NCI-H1694 treated with DMSO at 0.1 percent for 48 hours (cell line): ENCODE data around the gene PRPS1.
"Not testable (repeated sequence)": the region's sequence is repeated elsewhere in the genome, so short reads cannot be mapped to it uniquely, and the experiment has no call there.

Experiments
- DNase-seq: peaks from one replicate; lab custom pipeline; 2025; lab: John Stamatoyannopoulos, UW

Gene PRPS1

DNA sequence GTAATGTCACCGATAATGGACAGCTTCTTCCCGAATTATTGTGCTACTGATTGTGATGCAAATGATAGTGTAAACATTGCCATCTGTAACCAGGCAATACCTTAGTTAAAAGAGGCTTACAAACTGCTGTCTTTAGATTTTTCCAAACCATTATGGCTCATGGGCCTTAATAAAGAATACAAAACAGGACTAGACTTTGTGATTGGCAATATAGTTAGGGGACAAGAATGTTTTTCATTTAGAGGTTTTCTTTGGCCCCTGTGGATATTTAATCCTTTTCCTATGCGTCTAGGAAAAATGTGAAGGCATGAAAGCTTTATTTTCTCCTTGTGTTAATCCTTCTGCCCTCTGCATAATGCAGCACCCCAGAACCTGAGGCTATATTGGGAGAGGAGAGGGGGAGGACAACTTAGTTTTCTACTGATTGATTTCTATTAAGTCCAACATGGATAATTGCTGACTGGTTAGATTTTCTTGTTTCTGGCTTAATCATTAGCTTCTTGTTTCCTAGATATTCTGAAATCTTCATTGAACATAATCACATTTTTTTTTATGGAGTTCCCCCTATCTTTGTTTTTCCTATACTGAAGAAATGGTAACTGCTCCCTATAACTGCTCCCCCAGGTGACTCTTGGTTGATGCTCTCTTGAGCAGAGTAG lies 1.9 kb downstream of the PRPS1 start:
- DNase-seq, result no peak

DNA sequence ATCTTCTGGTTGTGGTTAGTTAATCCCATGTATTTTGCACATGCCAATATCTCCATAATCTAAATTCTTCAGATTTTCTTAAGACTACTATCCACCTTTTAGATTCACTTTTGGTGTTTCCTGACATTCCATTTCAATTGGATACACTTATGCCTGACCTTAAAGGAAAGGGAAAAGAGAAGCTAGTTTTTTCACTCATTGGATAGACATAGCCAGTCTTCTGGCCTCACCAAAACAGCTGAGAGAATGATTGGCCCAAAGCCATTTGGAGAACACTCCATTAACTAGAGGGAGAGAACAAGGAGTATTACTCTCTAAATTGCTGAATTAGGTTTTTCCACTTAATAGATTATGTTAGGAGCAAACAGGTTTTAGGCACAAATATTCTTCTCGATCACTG lies 4.0 kb downstream of the PRPS1 start:
- no peak for DNase-seq

DNA sequence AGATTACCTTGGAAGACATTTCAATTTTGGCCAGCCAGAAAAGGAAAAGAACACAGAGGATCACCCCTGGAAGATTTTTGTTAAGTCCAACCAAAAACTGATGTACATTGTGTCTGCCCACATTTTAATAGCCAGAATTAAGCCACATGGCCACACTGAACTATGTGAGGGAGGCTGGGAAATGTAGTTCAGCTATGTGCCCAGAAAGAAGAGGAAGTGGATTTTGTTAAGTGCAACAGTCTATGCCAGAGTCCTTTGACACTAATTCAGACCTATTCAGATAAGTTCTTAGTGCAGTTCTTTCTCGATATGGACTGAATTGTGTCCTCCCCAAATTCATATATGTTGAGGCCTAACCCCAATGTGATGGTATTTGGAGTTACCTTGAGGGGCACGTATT lies 18.4 kb downstream of the PRPS1 start:
- no peak for DNase-seq

DNA sequence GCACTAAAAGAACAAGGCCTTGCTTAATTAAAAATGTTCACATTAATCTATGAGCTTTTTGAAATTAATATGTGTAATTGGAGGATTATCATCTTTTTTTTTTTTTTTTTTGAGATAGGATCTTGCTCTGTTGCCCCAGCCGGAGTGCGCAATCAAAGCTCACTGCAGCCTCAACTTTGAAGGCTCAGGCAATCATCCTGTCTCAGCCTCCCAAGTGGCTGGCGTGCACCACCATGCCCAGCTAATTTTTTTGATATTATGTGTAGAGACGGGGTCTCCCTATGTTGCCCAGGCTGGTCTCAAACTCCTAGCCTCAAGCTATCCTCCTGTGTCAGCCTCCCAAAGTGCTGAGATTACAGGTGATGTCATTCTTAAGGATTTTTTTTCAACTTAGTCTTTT lies 20.0 kb downstream of the PRPS1 start:
- DNase-seq, result no peak

DNA sequence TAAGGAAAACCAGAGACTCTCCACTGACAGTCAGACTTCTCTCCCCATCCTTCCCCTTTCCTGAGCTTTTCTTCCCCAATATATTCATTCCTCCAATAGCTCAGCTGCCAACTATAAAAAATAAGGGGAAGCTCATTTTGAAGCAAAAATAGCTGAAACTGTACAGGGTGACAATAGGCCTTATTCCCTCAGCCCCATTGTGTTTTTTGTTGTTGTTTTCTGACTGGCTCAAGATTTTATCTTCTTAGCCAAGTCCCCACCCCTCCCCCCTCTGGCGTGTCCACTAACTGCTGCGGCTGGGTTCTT lies 26.2 kb downstream of the PRPS1 start:
- DNase-seq, result no peak

DNA sequence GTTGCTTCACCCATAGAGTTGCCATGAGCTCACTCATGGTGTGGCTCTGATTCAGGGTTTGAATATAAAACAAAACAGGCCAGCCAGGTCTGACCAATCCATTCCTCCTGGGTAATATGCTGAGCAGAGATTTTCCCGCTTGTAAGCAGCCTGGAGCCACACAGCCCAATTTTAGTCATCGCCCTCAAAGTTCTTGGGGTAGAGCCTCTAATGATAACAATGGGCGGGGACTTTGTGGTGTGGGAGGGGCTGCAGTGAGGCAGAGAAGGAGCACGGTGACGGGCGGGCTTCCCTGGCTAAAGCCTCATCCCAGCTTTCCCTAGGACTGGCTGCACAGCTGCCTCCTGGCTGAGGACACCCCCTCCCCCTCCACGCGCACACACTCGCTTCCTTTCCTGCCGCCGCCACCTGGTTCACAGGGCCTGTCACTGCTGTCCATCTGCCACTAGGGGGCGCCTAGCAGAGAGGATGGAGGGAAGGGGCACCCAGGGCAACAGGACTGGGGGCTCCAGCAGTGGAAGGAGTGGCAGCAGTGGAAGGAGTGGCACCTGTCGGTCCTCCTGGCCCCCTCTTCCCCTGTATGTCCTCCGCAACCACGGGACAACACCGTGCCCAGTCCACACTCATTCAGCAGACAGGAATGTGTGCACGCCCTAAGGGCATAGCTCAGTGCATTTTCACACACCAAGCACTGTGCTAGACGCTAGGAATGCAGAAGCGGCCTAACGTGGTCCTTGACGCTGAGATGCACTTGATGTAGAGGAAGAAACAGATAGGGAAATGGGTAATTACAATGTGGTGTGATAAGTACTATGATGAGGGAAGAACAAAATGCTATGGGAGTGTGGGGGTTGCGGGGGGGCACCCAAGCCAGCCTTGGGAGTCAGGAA lies 26.8 kb downstream of the PRPS1 start:
- DNase-seq, result peak; percentile 7

DNA sequence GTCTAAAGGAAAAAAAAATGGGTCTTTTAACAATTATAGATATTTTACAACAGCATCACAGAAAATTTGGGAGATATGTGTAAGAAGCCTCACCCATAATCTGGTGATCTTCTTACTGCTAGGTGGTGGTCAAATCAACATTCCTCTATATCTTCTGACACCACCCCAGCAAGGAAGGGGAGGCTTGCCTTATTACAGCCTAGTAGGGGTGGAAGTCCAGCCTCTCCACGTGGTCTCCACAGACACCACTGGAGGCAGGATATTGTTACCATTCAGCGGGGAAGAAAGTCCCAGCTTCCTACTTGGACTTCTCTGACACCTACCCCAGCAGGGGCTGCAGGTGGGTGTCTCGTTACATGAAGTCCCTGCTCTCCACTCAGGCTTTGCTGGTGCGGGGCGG lies 28.7 kb downstream of the PRPS1 start:
- no peak for DNase-seq

DNA sequence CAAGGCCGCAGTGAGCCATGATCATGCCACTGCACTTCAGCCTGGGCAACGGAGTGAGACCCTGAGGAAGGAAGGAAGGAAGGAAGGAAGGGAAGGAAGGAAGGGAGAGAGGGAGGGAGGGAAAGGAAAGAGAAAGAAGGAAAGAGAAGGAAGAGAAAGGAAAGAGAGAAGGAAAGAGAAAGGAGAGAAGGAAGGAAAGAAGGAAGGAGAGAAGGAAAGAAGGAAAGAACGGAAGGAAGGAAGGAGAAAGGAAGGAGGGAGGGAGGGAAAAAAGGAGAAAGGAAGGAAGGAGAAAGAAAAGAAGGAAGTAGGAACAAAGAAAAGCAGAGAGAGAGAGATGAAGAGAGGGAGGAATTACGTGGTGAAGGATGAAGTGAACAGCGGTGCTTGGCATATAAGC lies 30.4 kb downstream of the PRPS1 start:
- no peak for DNase-seq

DNA sequence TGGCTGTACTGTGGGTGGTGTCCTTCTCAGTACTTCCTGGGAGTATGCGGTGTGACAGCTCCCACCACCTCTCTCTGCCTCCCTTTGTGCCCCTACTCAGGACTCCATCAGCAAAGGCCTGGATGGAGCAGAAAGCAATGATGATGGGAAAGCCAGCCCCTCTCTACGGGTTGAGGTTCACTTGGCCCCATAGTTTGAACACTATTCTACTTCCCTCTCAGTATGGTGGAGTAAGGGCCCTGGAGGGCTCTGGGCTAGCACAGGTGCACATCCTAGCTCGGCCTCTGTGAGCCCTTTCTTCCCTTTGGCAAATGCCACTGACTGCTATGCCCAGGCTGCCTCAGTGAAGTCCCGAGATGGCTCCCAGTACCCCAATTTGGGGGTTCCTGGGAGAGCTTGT lies 31.0 kb downstream of the PRPS1 start:
- DNase-seq, result no peak

DNA sequence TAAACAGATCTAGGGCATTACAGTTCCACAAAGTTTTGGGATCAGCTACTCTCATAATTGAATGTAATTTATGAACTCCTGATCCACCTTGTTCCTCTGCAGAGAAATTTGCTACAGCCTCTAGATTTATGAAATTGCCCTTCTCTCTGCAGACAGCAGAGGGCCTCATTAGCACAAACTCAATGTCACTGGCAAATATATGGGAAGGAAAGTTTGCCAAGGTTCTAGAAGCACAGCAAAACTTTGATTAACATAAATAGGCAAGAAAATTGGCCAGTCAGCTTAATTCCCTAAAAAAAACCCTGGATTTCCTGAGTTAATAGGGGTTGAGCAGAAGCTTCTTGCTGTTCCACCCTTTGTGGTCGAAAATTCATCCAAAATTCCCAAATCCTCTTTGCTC lies 31.5 kb downstream of the PRPS1 start:
- peak; percentile 46 for DNase-seq

DNA sequence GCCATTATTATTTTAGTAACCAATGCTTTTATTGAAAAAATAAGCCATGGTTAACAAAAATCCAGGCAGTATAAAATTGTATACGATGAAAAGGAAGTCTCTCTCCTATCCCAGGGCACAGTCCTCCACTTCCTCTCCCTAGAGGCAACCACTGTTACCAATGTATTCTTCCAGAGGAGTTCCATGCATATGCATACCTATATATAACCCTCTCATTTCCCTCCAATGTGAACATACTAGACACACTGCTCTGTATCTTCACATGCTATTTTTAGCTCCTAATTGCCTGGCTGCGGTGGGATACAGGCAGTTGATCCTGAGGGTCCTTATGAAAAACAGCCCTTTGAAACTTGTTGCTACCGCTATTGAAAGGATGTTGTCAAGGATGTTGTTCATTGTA lies 33.8 kb downstream of the PRPS1 start:
- DNase-seq, result no peak

DNA sequence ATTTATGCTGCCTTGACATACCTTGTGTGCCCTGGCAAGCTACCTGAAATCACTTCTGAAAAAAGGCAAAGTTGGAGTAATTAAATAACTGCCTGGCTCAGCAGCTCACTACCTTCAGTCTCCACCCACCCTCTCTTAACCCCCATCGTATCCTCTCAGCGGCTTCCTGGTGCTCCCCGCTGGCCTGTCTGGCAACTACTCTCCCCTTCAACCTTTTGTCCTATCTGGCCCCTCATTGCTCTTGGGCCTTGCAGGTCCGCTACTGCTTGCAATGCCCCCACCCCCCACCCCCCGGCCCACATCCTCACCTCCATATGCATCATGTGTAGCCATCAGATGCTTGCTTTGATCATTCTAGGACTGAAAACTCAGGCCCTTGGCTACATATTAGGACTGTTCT lies 34.5 kb downstream of the PRPS1 start:
- DNase-seq, result no peak

DNA sequence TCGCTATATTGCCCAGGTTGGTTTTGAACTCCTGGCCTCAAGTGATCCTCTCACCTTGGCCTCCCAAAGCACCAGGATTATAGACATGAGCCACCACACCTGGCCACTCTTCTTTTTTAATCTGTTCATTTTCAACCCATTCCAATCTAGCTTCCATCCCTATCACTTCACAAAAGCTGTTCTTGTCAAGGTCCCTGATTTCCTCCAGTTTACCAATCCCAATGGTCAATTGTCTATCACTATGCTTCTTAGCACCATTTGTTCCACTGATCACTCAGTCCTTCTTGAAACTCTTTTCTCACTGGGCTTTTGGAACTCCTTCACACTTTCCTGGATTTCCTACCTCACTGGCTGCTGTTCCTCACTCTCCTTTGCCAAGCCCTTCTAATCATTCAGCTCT lies 38.6 kb downstream of the PRPS1 start:
- no peak for DNase-seq

DNA sequence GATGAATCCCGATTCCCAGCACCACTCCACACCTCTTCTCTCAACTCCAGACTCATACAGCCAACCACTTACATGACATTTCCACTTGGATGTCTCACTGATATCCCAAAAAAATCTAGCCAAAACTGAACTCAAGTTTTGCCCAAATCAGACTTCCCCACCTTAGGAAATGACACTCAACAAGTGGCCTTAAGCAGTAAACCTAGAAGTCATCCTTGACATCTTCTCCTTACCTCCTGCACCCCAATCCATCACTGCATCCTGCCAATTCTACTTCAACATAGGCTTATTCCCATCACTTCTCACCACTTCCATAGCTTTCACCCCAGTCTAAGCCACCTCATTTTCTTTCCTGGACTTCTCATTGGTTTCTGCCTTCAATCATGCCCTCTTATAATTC lies 39.1 kb downstream of the PRPS1 start:
- no peak for DNase-seq

DNA sequence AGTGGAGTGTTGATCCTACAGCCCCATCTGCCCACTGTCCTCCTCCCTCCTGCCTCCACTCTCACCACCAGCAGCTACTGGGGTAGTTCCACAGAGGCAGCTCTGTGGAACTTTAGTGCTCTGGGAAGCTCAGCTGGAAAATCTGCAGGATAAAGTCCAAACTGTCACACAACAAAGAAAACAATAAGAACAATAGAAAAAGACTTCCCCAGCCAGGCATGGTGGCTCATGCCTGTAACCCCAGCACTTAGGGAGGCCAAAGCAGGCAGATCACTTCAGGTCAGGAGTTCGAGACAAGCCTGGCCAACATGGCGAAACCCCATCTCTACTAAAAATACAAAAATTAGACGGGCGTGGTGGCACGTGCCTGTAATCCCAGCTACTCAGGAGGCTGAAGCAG lies 40.4 kb downstream of the PRPS1 start:
- not testable (repeated sequence) for DNase-seq

DNA sequence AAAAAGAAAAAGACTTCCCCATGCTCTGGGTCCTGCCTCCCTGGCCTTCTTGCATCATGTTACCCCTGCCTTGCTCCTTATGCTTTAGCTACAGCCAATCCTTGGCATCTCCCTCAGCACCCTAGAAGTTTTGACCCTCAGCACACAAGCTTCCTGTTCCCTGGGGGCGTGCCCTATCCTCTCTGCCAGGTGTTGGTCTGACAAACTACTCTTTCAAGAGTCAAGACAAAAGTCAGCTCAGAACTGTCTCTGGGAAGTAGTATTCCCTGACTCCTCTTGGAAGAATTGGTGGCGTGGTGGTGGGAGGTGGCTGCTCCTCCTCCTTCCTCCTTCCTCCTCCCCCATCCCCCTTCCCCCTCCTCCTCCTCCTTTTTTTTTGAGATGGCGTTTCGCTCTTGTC lies 41.0 kb downstream of the PRPS1 start:
- no peak for DNase-seq

DNA sequence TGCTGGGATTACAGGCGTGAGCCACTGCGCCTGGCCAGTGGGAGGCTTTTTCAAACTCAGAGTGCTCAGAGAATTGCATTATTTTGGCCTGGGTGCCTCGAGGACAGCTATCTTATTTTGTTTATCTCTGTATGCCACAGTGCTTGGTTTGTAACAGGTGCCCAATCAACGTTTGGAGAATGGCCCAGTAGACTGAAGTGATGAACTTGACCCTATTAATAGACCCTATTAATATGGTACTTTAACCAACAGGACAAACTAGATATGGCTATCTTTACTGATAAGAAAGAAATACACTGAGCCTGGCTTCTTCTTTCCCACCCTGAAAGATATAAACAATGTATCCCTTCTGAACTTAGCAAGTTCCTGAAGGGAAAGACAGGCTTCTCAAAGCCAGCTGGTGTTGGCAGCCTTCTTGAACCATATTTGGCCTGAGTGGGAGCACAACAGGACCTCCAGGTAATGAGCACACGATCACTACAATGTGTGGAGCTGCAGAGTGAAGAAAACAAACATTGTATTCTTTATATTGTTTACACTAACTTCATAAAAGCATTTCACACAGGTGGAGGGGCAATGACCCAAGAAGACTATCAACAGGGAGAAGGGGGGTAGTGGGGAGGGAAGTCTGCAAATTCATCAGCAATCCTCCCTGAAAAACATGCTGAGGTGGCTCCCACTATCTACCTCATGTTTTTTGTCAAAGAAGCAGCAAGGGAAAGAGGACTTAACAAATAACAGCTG lies 41.7 kb downstream of the PRPS1 start:
- DNase-seq, result no peak

DNA sequence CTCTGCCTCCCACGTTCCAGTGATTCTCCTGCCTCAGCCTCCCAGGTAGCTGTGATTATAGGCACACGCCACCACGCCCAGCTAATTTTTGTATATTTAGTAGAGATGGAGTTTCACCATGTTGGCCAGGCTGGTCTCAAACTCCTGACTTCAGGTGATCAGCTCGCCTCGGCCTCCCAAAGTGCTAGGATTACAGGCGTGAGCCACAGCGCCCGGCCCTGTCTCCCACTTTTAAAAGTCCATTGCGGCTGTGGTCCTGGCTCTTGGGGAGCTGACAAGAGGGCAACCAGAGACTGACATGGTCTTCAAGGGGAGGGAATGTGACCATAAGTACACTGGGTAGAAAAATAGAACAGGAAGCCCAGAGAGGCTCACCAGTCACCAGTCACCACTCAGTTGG lies 42.9 kb downstream of the PRPS1 start:
- DNase-seq, result not testable (repeated sequence)

DNA sequence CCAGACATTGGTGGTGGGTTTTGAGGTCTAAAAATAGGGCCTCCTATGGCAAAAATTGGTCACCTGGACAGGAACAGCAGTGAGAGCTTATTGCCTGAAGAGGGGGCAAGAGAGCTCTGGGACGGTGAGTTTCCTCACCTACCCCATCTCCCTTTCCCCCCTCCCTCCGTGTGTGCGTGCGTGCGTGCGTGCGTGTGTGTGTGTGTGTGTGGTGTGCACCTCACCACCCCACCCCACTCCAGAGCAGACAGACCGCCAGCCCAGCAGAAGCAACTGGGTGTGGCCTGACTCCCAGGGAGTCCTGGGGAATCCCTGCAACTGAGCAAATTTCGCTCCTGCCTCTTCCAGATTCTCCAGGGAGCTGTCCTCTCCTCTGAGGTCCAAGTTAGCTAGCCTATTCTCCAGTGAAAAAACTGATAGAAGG lies 44.7 kb downstream of the PRPS1 start:
- DNase-seq, result peak; percentile 70

DNA sequence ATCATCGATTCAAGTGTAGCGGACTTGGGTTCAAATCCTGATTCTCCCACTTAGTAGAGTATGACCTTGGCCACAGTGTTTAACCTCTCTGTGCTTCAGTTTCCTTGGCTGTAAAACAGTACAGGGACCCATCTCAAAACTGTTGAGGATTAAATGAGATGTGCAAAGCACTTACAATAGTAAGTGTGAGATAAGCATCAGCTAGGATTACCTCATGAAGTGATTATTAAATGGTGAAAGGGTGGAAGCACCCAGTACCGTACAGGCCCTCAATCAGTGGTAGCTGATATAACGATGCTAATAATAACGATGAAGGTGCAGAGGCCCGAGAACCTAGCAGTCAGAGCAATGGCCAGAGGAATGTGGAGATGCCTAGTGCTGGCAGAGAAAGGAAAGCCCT lies 45.1 kb downstream of the PRPS1 start:
- no peak for DNase-seq

DNA sequence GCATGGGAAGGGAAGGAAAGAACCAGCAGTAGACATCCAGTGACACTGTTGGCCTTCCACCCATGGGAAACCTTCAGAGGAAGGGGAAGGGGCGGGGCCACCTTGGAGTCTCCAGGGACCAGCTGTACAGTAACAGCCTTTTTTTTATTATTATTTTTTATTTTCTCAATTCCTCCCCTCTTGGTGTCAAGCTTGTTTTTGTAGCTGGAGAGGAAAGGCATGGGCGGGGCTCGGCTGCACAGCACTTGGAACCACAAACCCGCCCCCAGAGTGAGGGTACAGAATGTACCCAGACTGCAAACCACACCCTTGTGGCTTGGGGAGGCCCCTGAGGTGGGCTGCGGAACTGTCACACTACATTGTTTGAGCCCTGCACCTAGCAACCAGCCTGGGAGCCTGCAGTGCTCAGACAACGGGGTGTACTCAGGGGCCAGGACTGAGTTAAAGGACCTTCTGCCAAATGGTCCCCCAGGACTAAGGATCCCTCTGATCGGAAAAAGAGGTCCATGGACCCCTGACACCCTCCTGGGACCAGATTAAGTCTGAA lies 45.7 kb downstream of the PRPS1 start:
- peak; percentile 53 for DNase-seq

DNA sequence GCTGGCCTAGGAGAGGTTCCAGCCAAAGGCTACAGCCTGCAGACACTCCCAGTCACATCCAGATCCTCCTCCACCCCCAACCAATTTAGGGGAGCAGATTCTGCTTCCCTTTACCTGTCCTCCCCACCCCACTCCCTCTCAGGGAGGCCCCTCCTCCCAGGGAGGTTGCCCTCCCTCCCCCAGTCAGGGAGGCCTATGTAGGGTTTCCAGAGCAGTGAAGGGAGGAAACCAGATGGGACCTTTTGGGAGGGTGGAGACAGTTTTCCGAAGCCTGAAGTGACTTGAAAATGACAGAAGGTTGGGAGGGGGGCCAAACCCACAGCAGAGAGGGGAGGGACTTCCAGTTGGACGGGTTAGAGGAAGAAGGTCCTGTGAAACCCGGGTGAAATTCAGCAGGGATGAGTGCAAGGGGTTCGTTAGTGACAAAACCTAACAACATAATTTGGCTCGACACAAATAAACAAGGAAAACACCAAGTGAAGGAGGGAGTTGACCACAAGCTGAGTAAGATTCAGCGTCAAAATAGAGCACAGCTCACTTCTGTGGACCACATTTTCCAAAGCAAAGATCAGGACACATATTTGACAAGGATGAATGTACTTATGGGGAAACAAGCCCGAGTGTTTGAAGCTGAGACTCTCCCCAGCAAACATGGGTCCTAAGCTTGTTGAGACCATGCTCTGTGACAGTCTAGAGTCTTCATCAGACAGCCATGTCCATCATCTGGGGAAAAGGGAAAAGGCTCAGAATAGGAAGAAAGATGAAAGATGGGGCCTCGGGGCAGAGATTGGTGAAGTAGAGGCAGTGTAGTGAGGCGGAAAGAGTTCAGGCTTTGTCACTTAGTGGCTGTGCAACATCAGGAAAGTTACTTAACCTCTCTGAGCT lies 46.4 kb downstream of the PRPS1 start:
- peak; percentile 83 for DNase-seq
